Stimulated activated CD4-positive, alpha-beta T cell treated with anti-CD3 and anti-CD28 coated beads, Interleukin-12 subunit alpha, Interleukin-12 subunit beta, amount 100 ng/mL, for 4 hours (primary cell): ENCODE results near the gene ALDH1L1.

Experiments
- DNase-seq: peaks from one replicate; pipeline ENCODE4 v3.0.0-alpha.2; 2020

The ALDH1L1 gene

DNA sequence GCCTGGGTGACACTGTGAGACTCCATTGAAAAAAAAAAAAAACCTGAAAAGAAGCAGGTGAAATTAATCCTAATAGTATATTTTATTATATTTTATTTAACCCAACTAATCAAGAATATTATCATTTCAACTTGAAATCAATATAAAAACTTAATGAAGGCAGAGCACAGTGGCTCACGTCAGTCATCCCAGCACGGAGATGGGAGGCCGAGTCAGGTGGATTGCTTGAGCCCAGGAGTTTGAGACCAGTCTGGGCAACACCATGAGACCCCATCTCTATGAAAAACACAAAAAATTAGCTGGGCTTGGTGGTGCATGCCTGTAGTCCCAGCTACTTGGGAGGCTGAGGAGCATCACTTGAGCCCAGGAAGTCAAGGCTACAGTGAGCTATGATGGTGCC is 63.2 kb downstream of the ALDH1L1 start:
- no peak for DNase-seq

DNA sequence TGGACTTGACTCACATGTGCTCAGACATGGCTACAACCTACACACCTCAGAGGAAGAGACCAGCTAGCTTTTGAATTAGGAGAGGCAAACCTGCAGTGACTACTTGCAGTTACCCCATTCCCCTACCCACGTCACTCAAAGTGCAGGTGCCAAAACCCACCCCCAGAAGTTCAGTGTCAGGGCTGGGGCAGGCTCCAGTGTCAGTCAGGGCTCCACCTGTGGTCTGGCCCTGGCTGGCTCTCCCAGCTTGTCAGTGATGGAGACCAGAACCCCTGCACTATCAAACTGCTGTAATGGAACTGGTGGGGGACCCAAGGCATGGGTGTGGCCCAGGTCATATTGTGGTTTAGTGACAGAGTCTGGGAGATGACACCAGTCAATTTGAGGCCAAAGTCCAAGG is 63.9 kb downstream of the ALDH1L1 start:
- DNase-seq = no peak

DNA sequence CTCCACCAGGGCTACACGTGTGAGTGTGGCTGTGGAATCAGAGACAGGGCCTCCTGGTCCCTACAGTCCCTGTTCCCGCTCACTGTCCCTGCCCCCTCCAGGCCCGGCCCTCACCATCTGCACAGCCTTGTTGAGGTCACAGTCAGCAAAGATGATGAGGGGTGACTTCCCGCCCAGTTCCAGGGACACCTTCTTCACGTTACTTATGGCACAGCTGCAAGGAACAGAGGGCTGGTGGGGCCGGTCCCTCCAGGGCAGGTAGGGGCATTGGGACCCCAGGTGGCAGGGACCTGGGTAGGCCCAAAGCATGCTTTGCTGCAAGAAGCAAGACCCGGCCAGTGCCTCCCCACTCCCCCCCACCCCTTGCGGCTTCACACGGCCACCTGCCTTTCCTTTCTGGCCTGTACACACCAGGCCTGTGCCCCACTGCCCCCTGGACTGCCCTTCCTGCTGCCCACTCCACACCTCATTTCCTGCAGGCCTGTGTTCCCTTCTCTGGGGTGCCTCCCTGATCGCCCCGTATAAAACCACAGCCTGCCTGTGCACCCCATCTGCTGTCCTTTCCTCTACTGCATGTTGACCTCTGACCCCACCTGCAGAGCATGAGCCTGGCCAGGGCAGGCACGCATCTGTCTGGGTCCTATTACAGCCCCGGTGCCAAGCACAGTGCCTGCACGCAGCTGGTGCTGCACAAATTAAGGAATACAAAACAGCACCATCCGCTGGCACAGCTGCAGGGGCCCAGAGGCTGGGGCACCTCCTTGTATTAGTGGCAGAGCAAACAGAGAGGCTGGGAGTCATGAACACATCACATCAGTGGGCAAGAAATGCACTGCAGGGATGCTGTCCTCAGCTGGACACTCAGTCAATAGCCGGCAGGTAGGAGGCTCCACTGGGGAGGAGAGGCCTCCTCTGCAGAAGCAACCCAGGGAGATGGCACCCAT is 65.7 kb downstream of the ALDH1L1 start:
- DNase-seq = no peak

DNA sequence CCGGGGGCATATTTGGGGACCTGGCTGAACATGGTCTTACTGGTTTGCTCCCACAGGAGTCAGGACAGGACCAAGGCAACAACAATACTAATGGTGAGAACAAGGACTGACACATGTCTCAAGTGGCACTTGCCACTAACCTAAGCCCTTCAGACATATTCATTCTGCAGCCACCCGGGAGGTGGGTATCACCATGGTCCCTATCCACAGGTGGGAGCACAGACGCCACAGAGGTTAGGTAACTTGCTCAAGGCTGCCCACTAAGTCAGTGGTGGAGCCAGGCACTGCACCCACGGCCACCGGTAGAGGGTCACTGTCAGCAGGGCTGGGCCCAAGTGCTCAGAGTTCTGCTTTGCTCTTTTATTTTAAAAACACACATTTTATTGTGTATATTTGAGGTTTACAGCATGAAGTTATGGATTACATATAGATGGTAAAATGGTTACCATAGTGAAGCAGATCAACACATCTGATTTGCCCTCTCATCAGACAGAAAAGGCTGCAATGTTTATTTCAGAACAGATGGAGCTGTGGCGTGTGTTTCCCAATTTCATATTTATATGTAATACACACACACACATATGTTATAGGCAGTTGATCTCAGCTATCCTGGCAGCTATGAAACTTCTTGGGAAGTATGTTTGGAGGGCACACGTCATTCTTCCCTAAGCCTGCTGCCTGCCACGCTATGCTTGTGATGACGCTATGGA is 66.5 kb downstream of the ALDH1L1 start:
- no peak for DNase-seq

DNA sequence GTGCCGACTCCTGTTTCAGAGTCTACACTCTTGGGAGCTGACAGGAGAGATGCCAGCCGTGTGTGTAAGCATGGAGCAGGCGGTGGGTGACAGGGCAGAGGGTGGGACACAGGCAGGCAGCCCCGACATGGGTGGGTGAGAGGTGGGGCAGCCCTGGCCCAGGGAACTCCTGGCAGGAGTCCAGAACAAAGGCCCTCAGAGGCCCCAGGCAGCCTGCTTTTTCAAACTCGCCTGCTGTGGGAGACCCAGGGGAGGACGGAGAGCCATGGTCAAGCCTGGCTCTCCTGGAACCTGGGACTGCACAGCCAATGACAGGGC is 67.2 kb downstream of the ALDH1L1 start:
- DNase-seq = no peak

GRCh38 chr3:126112531-126113237 is 67.7 kb downstream of the ALDH1L1 start:
- DNase-seq = no peak

DNA sequence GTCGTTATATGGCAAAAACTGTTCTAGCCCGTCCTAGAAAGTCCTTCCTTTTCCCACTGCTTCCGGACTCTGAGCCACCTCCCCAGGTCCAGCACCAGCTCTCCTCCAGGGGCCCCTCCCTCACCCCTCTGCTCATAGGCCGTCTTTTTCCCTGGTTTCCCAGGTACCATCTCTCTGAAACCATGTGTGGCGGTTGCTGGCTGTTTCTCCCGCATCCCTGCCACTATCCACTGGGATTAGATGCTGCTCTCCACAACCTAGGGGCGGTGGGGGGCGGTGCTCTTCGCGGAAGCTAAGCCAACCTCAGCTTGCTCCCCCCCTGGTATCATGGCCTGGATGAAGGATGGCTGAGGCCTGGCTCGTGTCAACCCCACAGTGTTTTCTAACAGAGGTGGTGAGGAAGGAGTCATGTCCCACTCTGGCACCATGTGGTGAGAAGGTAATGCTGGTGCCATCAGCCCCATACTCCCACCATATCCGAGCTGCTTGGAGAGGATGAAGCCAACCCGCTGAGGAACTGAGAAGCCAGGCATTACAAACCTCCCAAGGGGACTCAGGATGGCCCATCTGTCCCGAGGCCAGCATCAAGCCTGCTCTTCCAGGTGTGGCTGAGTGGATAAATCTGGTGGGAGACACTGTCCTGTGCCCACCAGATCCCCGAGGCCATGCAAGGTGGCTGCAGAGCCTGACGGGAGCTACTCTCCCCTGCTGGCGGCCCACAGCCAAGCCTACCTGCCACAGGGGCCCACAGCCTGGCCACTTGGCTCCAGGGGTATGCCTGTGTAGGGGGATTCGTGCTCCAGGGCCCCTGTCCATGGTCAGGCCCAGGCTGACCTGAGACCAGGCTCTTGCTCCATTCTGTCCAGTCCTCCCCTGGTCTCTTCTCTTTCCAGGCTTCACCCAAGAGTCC is 68.6 kb downstream of the ALDH1L1 start:
- DNase-seq = no peak

- no peak for DNase-seq
These were observed 69.2 kb downstream of the ALDH1L1 start for GRCh38 chr3:126111126-126111551.

- no peak for DNase-seq
These were observed 69.8 kb downstream of the ALDH1L1 start for GRCh38 chr3:126110431-126111125.

DNA sequence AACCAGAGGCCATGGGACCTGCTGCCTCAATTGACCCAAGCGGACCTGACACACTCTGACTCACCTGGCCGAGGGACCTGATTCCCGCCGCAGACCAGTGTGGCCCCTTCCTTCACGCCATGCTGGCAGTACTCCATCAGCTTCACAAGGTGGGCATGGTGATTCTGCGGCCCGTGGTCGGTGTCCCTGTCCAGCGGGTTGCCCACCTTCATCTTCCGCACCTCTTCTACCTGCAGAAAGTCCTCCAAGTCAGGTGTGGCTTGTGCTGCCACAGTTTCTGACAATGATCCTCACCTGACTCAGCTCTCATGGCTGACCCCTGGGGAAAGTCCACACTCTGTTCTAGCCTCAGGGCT is 70.5 kb downstream of the ALDH1L1 start:
- DNase-seq = no peak

DNA sequence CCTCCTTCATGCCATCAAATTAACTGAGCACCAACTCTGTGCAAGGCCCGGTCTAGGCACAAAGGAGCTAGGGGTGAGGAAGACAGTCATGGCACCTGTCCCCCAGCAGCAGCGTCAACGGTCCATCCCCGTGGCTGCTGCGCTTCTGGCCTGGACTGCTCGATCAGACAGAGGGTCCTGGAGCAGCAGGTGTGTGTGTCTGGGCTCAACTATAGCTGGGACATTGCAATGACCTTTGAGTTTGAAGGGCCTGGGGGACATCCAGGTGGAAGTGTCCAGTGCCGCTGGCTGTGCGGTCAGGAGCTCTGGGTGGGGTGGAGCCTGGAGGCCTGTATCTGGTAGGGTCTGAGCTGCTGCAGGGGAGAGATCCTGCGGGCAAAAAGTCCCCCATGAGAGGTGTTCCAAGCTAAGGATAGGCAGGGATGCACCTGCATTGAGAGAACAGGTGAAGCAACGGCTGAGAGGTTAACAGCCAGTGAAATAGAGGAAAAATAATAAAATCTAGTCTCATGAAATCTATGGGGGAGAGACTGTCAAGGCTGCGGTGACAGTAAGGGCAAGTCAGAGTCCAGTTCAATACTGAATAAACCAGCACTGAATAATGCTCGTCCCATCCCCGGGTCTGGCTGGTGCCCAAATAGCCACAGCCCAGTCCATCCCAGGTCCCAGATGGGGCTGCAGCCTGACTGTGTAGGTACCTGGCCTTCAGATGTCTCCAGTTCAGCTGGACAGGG is 71.1 kb downstream of the ALDH1L1 start:
- DNase-seq = no peak

DNA sequence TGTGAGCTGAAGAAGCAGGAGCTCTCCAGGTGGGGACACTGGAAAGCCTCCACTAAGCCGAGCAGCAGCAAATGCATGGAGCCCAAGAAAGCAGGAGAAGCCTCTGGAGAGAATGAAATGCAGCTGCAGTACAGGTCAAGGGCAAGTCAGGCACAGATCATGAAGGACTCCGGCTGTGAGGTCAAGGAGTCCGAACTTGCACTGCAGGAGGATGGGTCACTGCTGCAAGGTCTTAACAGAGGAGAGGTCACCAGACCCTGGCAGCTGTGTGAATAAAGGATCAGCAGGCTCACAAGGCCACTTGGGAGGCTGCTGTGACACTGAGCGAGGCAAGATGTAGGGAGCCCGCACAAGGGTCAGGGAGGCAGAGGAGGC is 71.7 kb downstream of the ALDH1L1 start:
- no peak for DNase-seq

- DNase-seq = no peak
These were observed 72.3 kb downstream of the ALDH1L1 start for GRCh38 chr3:126107957-126108675.

GRCh38 chr3:126107203-126107939 is 73.0 kb downstream of the ALDH1L1 start:
- no peak for DNase-seq

- no peak for DNase-seq
These were observed 73.8 kb downstream of the ALDH1L1 start for GRCh38 chr3:126106336-126107202.

DNA sequence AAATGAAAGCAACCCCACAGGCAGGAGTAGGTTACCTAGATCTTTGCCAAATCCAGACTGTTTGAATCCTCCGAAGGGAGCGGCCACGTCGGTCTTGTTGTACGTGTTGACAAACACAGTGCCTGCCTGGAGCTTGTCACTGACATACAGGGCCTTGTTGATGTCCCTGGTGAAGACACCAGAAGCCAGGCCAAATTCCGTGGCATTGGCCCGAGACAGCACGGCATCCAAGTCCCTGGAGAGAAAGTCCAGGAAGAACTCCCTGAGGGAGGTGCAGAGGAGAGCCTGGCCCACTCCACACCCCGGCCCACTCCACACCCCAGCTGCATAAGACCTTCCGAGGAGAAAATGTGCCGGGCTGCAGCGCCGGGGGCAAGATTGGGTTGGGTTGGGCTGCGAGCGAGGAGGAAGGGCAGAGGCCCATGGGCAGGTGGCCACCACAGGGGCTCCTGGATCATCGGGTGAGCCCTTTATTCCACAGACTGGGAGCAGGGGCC is 74.6 kb downstream of the ALDH1L1 start:
- no peak for DNase-seq

- no peak for DNase-seq
These were observed 75.4 kb downstream of the ALDH1L1 start for GRCh38 chr3:126104742-126105605.
